D721Med (cell line): ENCODE results near the gene POC1A.
A peak's percentile ranks its signal among the peaks of the same experiment; 100 is the strongest.
"Not testable (repeated sequence)": the region's sequence is repeated elsewhere in the genome, so short reads cannot be mapped to it uniquely, and the experiment has no call there.

Source experiments
- DNase-seq: peaks from one replicate; pipeline ENCODE4 v3.0.0; 2011; ENCODE audit warnings: low spot score; ENCODE audit not compliant: insufficient read length
- FAIRE-seq: peaks from 2 replicates; lab custom pipeline; 2011; peaks lifted over from hg19 to GRCh38; lab: Jason Lieb, UNC
- TF ChIP-seq, protein P1 (sequence below): IDR thresholded peaks from 2 replicates; pipeline ENCODE4 v1.5.1; 2012; ENCODE audit warnings: mild to moderate bottlenecking, control low read depth; ENCODE audit not compliant: insufficient read depth; ENCODE audit errors: missing control alignments

The POC1A gene

GRCh38 chr3:52046186-52046901, 107.9 kb downstream of the POC1A start:
- no peak for DNase-seq

DNA sequence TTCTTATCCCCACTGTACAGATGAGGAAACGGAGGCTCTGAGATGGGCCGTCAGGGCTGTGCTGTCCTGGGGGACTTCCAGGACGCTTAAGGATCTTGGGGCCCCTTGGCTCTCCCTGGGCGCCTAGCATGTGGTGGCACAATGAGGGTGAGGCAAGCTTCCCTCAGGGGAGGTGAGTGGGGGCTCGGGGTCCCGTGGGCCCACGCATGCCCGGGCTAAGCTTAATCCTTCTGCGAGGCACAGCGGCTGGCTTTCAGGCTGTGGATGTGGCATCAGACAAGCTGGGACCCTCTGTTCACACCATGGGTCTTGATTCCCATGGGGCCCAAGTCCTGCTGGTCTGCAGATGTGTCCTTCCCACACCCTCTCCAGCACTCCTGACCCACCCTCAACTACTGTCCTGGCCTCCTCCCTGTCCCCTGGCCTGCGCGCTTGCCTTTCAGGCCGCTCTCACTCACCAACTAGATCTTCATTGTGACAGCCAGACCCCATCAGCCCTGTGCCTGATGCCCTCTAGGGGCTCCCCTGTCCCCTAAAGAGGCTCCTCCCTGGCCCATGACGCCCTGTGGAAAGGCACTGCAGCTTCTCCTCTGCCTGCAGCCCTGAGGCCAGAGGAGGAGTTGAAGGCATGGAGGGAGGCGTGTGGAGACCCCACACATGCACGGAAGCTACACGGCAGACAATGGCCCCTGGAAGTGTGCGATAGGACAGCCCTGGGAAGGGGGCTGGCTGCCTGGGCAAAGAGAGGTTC, 109.2 kb downstream of the POC1A start:
- TF ChIP-seq, protein P1, sequence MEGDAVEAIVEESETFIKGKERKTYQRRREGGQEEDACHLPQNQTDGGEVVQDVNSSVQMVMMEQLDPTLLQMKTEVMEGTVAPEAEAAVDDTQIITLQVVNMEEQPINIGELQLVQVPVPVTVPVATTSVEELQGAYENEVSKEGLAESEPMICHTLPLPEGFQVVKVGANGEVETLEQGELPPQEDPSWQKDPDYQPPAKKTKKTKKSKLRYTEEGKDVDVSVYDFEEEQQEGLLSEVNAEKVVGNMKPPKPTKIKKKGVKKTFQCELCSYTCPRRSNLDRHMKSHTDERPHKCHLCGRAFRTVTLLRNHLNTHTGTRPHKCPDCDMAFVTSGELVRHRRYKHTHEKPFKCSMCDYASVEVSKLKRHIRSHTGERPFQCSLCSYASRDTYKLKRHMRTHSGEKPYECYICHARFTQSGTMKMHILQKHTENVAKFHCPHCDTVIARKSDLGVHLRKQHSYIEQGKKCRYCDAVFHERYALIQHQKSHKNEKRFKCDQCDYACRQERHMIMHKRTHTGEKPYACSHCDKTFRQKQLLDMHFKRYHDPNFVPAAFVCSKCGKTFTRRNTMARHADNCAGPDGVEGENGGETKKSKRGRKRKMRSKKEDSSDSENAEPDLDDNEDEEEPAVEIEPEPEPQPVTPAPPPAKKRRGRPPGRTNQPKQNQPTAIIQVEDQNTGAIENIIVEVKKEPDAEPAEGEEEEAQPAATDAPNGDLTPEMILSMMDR = no peak
- DNase-seq (no peak), FAIRE-seq (no peak)

More at GRCh38 chr3:52046186-52046901, 107.9 kb downstream of the POC1A start:
- no peak for FAIRE-seq
- TF ChIP-seq, protein P1 = no peak

DNA sequence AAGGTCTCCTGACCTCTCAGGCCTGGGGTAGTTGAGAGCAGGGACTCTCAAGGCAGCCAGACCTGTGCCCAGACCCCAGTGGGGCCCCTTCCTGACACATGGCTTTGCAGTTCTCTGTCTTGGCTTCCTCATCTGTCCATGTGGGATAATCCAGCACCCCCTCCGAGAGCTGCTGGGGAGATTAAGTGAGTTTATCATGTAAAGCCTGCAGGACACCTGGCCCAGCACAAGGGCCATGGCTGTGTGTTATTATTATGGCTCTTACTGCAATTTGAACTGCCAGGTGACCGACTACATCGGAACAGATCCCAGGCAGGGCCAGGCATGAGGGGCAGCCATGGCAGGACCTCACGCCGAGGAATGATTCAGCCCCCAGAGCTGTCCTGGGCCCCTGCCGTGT, 110.5 kb downstream of the POC1A start:
- DNase-seq (peak; percentile 88), FAIRE-seq (peak; percentile 63)
- TF ChIP-seq, protein P1 = no peak

DNA sequence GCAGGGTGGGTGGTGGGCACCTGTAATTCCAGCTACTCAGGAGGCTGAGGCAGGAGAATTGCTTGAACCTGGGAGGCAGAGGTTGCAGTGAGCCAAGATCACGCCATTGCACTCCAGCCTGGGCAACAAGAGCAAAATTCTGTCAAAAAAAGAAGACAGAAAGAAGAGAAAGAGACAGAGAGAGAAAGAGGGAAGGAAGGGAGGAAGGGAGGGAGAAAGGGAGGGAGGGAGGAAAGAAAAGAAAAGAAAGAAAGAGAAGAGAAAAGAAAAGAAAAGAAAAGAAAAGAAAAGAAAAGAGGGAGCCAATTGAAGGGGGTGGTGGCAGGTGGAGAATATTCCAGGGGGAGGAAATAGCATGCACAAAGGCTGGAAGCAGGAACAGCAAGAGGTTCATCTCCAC, 111.2 kb downstream of the POC1A start:
- FAIRE-seq, DNase-seq: not testable (repeated sequence)

GRCh38 chr3:52041118-52041731, 113.0 kb downstream of the POC1A start:
- TF ChIP-seq, protein P1 = peak; percentile 50
- DNase-seq (peak; percentile 83), FAIRE-seq (no peak)

DNA sequence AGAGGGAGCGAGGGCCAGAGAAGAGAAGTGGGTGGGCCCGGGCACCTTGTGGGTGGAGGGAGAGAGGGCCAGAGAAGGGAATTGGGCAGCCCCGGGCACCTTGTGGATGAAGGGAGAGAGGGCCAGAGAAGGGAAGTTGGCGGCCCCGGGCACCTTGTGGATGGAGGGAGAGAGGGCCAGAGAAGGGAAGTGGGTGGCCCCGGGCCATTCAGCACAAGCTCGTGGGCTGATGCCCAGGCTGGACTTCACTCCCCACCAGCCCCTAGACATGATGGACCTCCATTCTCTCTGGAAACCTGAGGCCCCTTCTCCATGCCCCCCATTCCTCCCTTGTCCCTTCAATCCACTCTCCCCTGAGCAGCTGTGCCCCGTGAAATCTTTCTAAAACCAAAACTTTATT, 113.6 kb downstream of the POC1A start:
- TF ChIP-seq, protein P1 = no peak
- no peak for FAIRE-seq

DNA sequence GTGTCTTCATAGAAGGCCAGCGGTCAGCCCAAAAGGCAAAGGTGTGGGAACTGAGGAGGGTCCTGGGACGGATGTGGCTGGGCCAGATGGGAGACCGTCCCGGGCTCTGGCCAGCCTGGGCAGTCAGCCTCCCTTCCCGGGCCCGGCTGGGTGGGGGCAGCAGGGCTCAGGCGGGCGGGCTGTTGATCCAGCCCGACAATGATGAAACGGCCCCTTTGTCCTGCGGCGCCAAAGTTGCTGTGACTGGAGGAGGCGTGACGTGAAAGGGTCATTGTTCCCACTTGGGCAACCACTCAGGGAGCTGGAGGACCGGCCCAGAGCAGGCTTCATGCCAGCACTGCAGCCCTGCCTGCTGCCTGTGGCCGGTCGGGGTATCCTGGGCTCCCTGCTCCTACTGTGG, 114.4 kb downstream of the POC1A start:
- TF ChIP-seq, protein P1 = no peak
- FAIRE-seq = no peak
- no peak for DNase-seq

More for the DNA sequence above, 113.6 kb downstream of the POC1A start:
- DNase-seq = no peak
